ENCODE measurements around the gene PRRT1.

The PRRT1 gene

GRCh38 chr6:32151181-32151862 lies 417 bp downstream of the PRRT1 start:
- no peak for DNase-seq (ENCODE audit: extremely low spot score)
- TF ChIP-seq, protein P1, sequence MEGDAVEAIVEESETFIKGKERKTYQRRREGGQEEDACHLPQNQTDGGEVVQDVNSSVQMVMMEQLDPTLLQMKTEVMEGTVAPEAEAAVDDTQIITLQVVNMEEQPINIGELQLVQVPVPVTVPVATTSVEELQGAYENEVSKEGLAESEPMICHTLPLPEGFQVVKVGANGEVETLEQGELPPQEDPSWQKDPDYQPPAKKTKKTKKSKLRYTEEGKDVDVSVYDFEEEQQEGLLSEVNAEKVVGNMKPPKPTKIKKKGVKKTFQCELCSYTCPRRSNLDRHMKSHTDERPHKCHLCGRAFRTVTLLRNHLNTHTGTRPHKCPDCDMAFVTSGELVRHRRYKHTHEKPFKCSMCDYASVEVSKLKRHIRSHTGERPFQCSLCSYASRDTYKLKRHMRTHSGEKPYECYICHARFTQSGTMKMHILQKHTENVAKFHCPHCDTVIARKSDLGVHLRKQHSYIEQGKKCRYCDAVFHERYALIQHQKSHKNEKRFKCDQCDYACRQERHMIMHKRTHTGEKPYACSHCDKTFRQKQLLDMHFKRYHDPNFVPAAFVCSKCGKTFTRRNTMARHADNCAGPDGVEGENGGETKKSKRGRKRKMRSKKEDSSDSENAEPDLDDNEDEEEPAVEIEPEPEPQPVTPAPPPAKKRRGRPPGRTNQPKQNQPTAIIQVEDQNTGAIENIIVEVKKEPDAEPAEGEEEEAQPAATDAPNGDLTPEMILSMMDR (IDR thresholded peaks at IDR 0.05; ENCODE audit: control extremely low read depth, extremely low read depth, low read depth, missing control alignments): no peak
- ChIA-PET POLR2A (no interaction called here), CTCF (interaction anchor here (2.0 kb wide), 1 partner anchor 33 kb away, joined by 7 read pairs; no protein-coding TSS in a partner anchor)

DNA sequence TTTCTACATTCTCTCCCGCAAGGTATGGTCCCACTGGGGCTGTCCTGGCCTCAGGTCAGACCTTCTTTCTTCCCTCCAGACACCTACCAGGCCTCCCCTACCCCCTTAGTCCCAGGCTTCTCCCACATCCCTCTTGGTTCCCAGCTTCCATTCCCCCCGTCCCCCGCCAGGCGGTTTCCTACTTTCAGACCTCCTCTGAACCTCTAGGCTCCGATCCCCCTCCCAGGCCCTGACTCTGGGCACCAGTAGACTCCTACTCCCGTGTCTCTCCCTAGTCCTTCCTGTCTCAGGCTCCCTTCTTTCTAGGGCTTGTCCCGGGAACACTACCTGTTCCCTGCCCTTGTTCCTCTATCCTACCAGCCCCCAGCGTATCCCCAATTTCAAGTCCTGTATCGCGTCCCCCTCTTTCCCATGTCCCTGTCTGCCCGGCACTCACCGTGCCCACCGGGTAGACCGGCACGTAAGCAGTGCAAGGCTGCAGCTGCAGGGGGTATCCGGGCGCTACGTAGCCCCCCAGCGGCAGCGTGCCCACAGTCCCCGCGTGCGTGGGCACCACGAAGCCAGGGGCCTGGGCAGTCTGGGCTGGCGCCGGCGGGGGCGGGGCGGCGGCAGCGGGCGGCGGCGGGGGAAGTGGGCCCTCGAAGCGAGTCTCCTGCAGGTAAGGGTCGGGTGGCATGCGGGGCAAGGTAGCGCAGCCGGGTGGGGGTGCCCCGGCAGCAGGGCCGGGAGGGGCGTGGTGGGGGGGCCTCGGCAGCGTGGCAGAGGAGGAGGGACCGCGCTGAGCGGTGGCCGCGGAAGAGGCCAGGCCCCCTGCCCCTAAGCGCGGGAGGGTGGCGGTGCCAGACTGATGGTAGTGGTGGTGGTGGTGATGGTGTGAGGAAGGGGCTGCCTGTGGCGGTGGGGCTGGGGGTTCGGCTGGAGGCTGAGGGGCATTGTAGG lies 1.5 kb downstream of the PRRT1 start:
- TF ChIP-seq, protein P1 (IDR thresholded peaks at IDR 0.05; ENCODE audit: control extremely low read depth, extremely low read depth, low read depth, missing control alignments): no peak
- no peak for DNase-seq (ENCODE audit: extremely low spot score)
- ChIA-PET POLR2A (no interaction called here), CTCF (interaction anchor here (1.2 to 2.4 kb wide), 2 partner anchors 21 to 32 kb away, joined by 3 to 9 read pairs; no protein-coding TSS in a partner anchor)

DNA sequence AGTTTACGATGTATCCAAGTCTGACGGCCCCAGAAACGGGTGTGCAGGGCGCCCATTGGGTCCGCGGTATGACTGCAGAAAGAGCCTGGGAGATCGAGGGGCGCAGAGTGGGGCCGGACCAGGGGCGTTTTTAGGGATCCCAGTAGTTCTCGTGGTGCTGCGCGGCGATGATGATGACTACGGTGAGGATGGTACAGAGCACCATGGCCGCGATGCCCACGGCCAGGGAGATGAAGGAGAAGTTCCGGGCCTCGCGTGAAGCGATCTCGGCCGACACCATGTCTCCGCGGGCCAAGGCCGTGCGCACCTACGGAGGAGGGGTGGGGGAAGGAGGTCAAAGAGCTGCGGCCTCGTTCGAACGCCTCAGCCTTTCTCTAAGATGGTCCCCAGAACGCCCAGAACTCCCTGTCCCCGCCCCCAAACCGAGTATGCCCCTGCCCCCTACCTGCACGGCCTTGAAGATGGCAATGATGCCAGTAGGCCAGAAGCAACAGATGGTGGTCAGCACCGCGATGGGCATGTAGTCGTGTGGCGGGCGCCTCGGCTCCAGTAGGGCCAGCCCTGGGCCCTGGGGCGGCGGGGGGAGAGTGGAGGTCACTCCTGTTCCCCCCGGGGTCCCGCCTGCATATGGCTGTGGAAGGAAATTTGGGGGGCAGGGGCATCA lies 2.5 kb downstream of the PRRT1 start:
- ChIA-PET POLR2A (no interaction called here), CTCF (interaction anchor here (1.2 to 2.4 kb wide), 2 partner anchors 20 to 31 kb away, joined by 3 to 9 read pairs; no protein-coding TSS in a partner anchor)
- TF ChIP-seq, protein P1 (IDR thresholded peaks at IDR 0.05; ENCODE audit: control extremely low read depth, extremely low read depth, low read depth, missing control alignments): no peak
- DNase-seq (ENCODE audit: extremely low spot score): no peak

DNA sequence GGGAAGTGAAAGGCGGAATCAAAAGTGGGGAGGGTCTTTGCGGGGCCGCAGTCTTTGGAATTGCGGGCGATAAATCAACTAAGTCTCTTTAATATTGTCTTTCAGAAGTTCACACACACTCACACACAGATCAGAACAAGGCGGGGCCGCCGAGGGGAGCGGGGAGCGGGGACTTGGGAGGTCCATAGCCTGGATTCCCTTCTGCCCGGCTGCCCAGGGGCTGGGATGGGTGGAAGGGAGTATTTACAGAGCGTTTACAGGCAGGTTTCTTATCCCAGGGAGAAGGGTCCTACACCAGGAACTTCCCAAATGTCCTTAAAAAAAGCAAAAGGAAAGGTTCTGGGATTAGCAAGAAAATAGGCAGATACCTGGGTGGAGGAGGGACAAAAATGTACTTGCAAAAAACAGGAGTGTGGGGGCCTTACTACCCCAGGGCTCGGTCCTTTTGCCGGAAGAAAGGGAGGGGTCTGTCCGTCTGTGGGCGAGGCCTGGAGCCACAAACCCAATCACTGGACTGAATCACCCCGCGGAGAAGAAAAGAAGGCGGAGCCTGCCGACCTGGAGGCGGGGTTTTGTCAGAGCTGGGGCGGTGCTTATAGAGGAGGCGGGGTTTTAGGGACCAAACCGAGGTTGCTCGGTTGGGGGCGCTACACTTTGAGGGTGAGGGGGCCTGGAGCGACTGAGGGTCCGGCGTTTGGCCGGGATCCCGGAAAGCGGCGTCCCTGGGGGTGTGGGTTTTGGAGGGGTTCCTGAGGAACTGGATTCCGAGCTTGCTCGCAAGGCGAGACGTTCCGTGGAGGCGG lies 3.2 kb downstream of the PRRT1 start:
- TF ChIP-seq, protein P1 (IDR thresholded peaks at IDR 0.05; ENCODE audit: control extremely low read depth, extremely low read depth, low read depth, missing control alignments): no peak
- no peak for DNase-seq (ENCODE audit: extremely low spot score)
- CTCF ChIA-PET: interaction anchor here (1.2 to 2.4 kb wide), 2 partner anchors 19 to 30 kb away, joined by 3 to 9 read pairs; no protein-coding TSS in a partner anchor
- POLR2A ChIA-PET: no interaction called here

GRCh38 chr6:32147401-32148132 lies 4.2 kb downstream of the PRRT1 start:
- TF ChIP-seq, protein P1 (IDR thresholded peaks at IDR 0.05; ENCODE audit: control extremely low read depth, extremely low read depth, low read depth, missing control alignments): no peak
- no peak for DNase-seq (ENCODE audit: extremely low spot score)
- ChIA-PET POLR2A (no interaction called here), CTCF (interaction anchor here (1.0 to 2.4 kb wide), 2 partner anchors 29 to 108 kb away, joined by 3 to 9 read pairs; no protein-coding TSS in a partner anchor)

Measured in GM10248 (cell line).